Erythroblast (primary cell): Measurements from ENCODE around the gene VEPH1.

ENCODE experiments used
- GATA1 ChIP-seq: IDR thresholded peaks from 2 replicates; pipeline ENCODE4 v1.6.1; 2011; ENCODE audit warnings: low read depth, mild to moderate bottlenecking, control low read depth, low read length, moderate library complexity
- POLR2A ChIP-seq: IDR thresholded peaks from 2 replicates; pipeline ENCODE4 v1.6.1; 2011; ENCODE audit warnings: mild to moderate bottlenecking, low read length

- TF ChIP-seq POLR2A (no peak), GATA1 (no peak)
These were observed 237.3 kb downstream of the VEPH1 start for GRCh38 chr3:157265931-157266330.
